Aorta (tissue), 5 donors: ENCODE data around the gene DENND11. TPM values are rescaled to one million over a fixed set of nuclear protein-coding genes. Genes with fewer than 3 reads are reported as not detected.

Experiments
- ATAC-seq: fragments of 200-7000 bp; cut with Tn5 transposase; one replicate; pipeline ENCODE4 v1.9.1; 2022; ENCODE audit warnings: moderate library complexity; ENCODE audit not compliant: low FRiP score
- DNase-seq, 2 donors: peaks; one replicate each; pipeline ENCODE4 v3.0.0-alpha.2; 2020
- H3K27ac ChIP-seq, 2 donors: one replicate each; pipeline ENCODE4 v1.5.1; 2013; ENCODE audit warnings: low read length in 2 of 2, mild to moderate bottlenecking in 2 of 2, moderate library complexity in 2 of 2, control low read depth in 1 of 2, inconsistent platforms in 1 of 2, low read depth in 1 of 2
- H3K27me3 ChIP-seq, 2 donors: one replicate each; pipeline ENCODE4 v1.6.1; 2013; ENCODE audit warnings: control low read depth in 1 of 2, low read length in 1 of 2, mild to moderate bottlenecking in 1 of 2, moderate library complexity in 1 of 2; ENCODE audit not compliant: insufficient read depth in 2 of 2, control insufficient read depth in 1 of 2
- H3K36me3 ChIP-seq, 2 donors: one replicate each; pipeline ENCODE4 v1.6.1; 2013; ENCODE audit warnings: control low read depth in 1 of 2, low read length in 1 of 2, mild to moderate bottlenecking in 1 of 2; ENCODE audit not compliant: insufficient read depth in 2 of 2, control insufficient read depth in 1 of 2
- H3K4me1 ChIP-seq, 2 donors: one replicate each; pipeline ENCODE4 v1.6.1; 2013; ENCODE audit warnings: low read length in 2 of 2, control low read depth in 1 of 2, mild to moderate bottlenecking in 1 of 2, moderate library complexity in 1 of 2; ENCODE audit not compliant: insufficient read depth in 2 of 2, control insufficient read depth in 1 of 2
- H3K4me3 ChIP-seq, 2 donors: one replicate each; pipeline ENCODE4 v1.5.1; 2013; ENCODE audit warnings: low read length in 2 of 2, control low read depth in 1 of 2, mild to moderate bottlenecking in 1 of 2
- H3K9me3 ChIP-seq: one replicate; pipeline ENCODE4 v1.6.1; 2013; ENCODE audit warnings: mild to moderate bottlenecking, low read length; ENCODE audit not compliant: control insufficient read depth
- WGBS, 2 donors: extraction: QIAGEN DNeasy Blood & Tissue Kit; methylation state at CpG; one replicate each; pipeline ENCODE4 v1.1.7; 2013; 5-methylcytosine and 5-hydroxymethylcytosine counted together
- intact Hi-C, 2 donors: fragments of 100-400 bp; cut with DNase I; formaldehyde crosslinking; loops; one replicate each; pipeline versions ENCODE4 v1.14.2 to v1.15.0; 2022
- long read RNA-seq, 2 donors: library from polyadenylated mRNA; unstranded; transcript quantifications; one replicate each; pipeline ENCODE4 v2.0.0, GENCODE V29; 2020 to 2021
- polyA plus RNA-seq, 2 donors: library from polyadenylated mRNA; stranded (reverse); fragments of 200-250 nt; gene quantifications; one replicate each; pipeline ENCODE4 v1.2.3, GENCODE V29; 2013
- total RNA-seq, 2 donors: library from RNA; stranded (reverse); fragmentation: NEBNext Ultra II Directional; extraction: Animal tissue kit (Norgen Biotek cat#: 25700); gene quantifications; one replicate each; pipeline ENCODE4 v1.2.1, GENCODE V29; 2021
- donor health status: healthy with polysubstance abuse.
- donor health status: Bipolar disorder and iron deficiency.
- donor health status: DM: no; HTN: no; CAD: no.
- donor health status: DM: no; HTN: no; CAD: no.
- donor health status: DM: yes; HTN: yes; CAD: no.

Gene DENND11
- 10 to 100 TPM; 19.1 to 31.6 TPM for total RNA-seq
- 10 to 100 TPM in 1 of 2 donors, 1 to 10 TPM in 1; 7.3 to 11.8 TPM for polyA plus RNA-seq
- long read RNA-seq, donor 1, partial matches to known transcripts, result 1 of 3 reads
- long read RNA-seq, donor 1, other reads (novel, unspliced or antisense), result 2 of 3 reads
- long read RNA-seq, donor 2, full-length matches to known transcripts, result 5 of 22 reads
- long read RNA-seq, donor 2, partial matches to known transcripts, result 5 of 22 reads
- long read RNA-seq, donor 2, other reads (novel, unspliced or antisense), result 12 of 22 reads

- peak; percentile 74 for ATAC-seq
- Histone ChIP-seq H3K27ac (peak within 1 kb of the TSS; percentile 23 to 95), H3K27me3 (no peaks in the 10 kb centered on the region), H3K4me1 (peaks cover 0 to 6% of the 10 kb centered on the region in 2 donors), H3K9me3 (no peaks in the 10 kb centered on the region), H3K36me3 (no peaks in the 10 kb centered on the region), H3K4me3 (peak within 1 kb of the TSS; percentile 99 to 100)
- 0 to 1% methylated on average over 26 to 62 of the region's 62 CpGs for WGBS, 2 donors
- DNase-seq, result peak; percentile 55 to 86
- intact Hi-C loops, result loop anchor here (2.0 to 5.0 kb wide), 3 partner anchors 35 to 45 kb away; partner anchors contain the start of gene SSBP1 (in 2 of the 2)
Observed at GRCh38 chr7:141702047-141702567, at the start of gene DENND11. Gene DENND11 (minus strand): TSS chr7:141702166. CDS start chr7:141702153, 13 bp downstream.

- intact Hi-C loops, result no loop called here
- 91 to 94% methylated on average over 2 of the region's 2 CpGs for WGBS, 2 donors
- Histone ChIP-seq H3K36me3 (peaks cover 3 to 6% of the 10 kb centered on the region in 2 donors), H3K4me1 (peaks cover 0 to 1% of the 10 kb centered on the region in 2 donors), H3K27me3 (no peaks in the 10 kb centered on the region), H3K27ac (no peak overlapping the region), H3K9me3 (peaks cover 7% of the 10 kb centered on the region), H3K4me3 (no peak overlapping the region)
- DNase-seq (no peak), ATAC-seq (no peak)
Observed at GRCh38 chr7:141748396-141748795, 46.4 kb upstream of the DENND11 start.

- no peak for DNase-seq
- Histone ChIP-seq H3K27me3 (no peaks in the 10 kb centered on the region), H3K4me3 (no peak overlapping the region), H3K27ac (no peak overlapping the region), H3K36me3 (peaks cover 0 to 4% of the 10 kb centered on the region in 2 donors), H3K9me3 (no peaks in the 10 kb centered on the region), H3K4me1 (peaks cover 0 to 2% of the 10 kb centered on the region in 2 donors)
- intact Hi-C loops, result no loop called here
- no peak for ATAC-seq
- 75 to 82% methylated on average over 2 of the region's 2 CpGs for WGBS, 2 donors
Observed at GRCh38 chr7:141744131-141744530, 42.2 kb upstream of the DENND11 start.

- 24 to 33% methylated on average over 1 of the region's 1 CpG for WGBS, 2 donors
- Histone ChIP-seq H3K4me3 (no peak overlapping the region), H3K36me3 (peaks cover 0 to 4% of the 10 kb centered on the region in 2 donors), H3K27me3 (no peaks in the 10 kb centered on the region), H3K4me1 (peaks cover 0 to 2% of the 10 kb centered on the region in 2 donors), H3K9me3 (no peaks in the 10 kb centered on the region), H3K27ac (no peak overlapping the region)
- ATAC-seq (no peak), DNase-seq (no peak)
- intact Hi-C loops, result no loop called here
Observed at GRCh38 chr7:141742229-141742628, 40.3 kb upstream of the DENND11 start.

- no peaks in the 10 kb centered on the region for H3K9me3 ChIP-seq
- intact Hi-C loops, result loop anchor here (2.0 to 10.0 kb wide), 6 partner anchors 36 to 724 kb away; partner anchors contain the start of genes AGK (in 2 of the 2), DENND11 (in 2 of the 2) and MRPS33 (in 1 of the 2)
- peaks cover 0 to 4% of the 10 kb centered on the region in 2 donors for H3K36me3 ChIP-seq
- H3K4me3 ChIP-seq, result no peak overlapping the region
- no peaks in the 10 kb centered on the region for H3K27me3 ChIP-seq
- DNase-seq (no peak), ATAC-seq (no peak)
- WGBS, 2 donors, result 63 to 65% methylated on average over 3 of the region's 3 CpGs
- H3K4me1 ChIP-seq, result peaks cover 0 to 2% of the 10 kb centered on the region in 2 donors
- no peak overlapping the region for H3K27ac ChIP-seq
Observed at GRCh38 chr7:141739250-141739649, 37.3 kb upstream of the DENND11 start.

- Histone ChIP-seq H3K36me3 (peaks cover 0 to 4% of the 10 kb centered on the region in 2 donors), H3K9me3 (no peaks in the 10 kb centered on the region), H3K27ac (peak overlapping the region; percentile 5 to 34), H3K4me3 (peak overlapping the region; percentile 51 to 74), H3K27me3 (no peaks in the 10 kb centered on the region), H3K4me1 (peaks cover 0 to 2% of the 10 kb centered on the region in 2 donors)
- ATAC-seq (no peak), DNase-seq (no peak)
- WGBS, 2 donors, result 2% methylated on average over 6 of the region's 6 CpGs
- intact Hi-C loops, result loop anchor here (2.0 to 10.0 kb wide), 6 partner anchors 36 to 724 kb away; partner anchors contain the start of genes AGK (in 2 of the 2), DENND11 (in 2 of the 2) and MRPS33 (in 1 of the 2)
Observed at GRCh38 chr7:141738592-141739013, 36.6 kb upstream of the DENND11 start.

- H3K4me1 ChIP-seq, result peaks cover 0 to 2% of the 10 kb centered on the region in 2 donors
- H3K27me3 ChIP-seq, result no peaks in the 10 kb centered on the region
- intact Hi-C loops, result loop anchor here (2.0 to 10.0 kb wide), 6 partner anchors 35 to 723 kb away; partner anchors contain the start of genes AGK (in 2 of the 2), DENND11 (in 2 of the 2) and MRPS33 (in 1 of the 2)
- DNase-seq (peak; percentile 93 to 94), ATAC-seq (peak; percentile 97)
- no peaks in the 10 kb centered on the region for H3K9me3 ChIP-seq
- WGBS, 2 donors, result 1% methylated on average over 46 of the region's 46 CpGs
- H3K36me3 ChIP-seq, result peaks cover 0 to 4% of the 10 kb centered on the region in 2 donors
- peak within 1 kb of the TSS; percentile 51 to 74 for H3K4me3 ChIP-seq
- peak within 1 kb of the TSS; percentile 19 to 43 for H3K27ac ChIP-seq
Observed at GRCh38 chr7:141737836-141738591, 36.0 kb upstream of the DENND11 start, which contains the start of gene SSBP1. Gene SSBP1 (plus strand): TSS chr7:141738358. CDS start chr7:141739167, 809 bp downstream.
